H1 (cell line): ENCODE results near the gene EIF1B. TPM values are rescaled to one million over a fixed set of nuclear protein-coding genes. Genes with fewer than 3 reads are reported as not detected.

ENCODE experiments used
- CTCF ChIA-PET: fragments of 300-600 bp; sonication (Branson Sonifier 250); formaldehyde crosslinking; loops from one replicate; lab custom pipeline; 2021; ENCODE audit not compliant: partially characterized antibody; lab: Charles Lee
- POLR2A ChIA-PET: fragments of 300-600 bp; sonication (Branson Sonifier 250); formaldehyde crosslinking; loops from one replicate; lab custom pipeline; 2021; ENCODE audit warnings: inconsistent platforms; ENCODE audit not compliant: partially characterized antibody; lab: Charles Lee
- DNase-seq, 2 experiments: peaks; one replicate each; pipeline versions ENCODE4 v3.0.0 to v3.0.0-alpha.2; 2010 to 2022; ENCODE audit warnings: low spot score in 2 of 2, low read depth in 1 of 2, mixed read lengths in 1 of 2
- FAIRE-seq: peaks from 2 replicates; lab custom pipeline; 2011; peaks lifted over from hg19 to GRCh38; lab: Jason Lieb, UNC
- H2AFZ ChIP-seq: 2 replicates; pipeline ENCODE4 v1.8.1; 2012; ENCODE audit warnings: low read length, inconsistent platforms
- H2AK5ac ChIP-seq: 2 replicates; pipeline ENCODE4 v1.6.1; 2013; ENCODE audit warnings: low read depth, low read length
- H2BK120ac ChIP-seq: replicated peaks from 2 replicates; pipeline ENCODE3; 2013; ENCODE audit warnings: low read depth, low read length, inconsistent platforms
- H2BK12ac ChIP-seq: 2 replicates; pipeline ENCODE4 v1.6.1; 2013; ENCODE audit warnings: low read depth, low read length
- H2BK15ac ChIP-seq: 2 replicates; pipeline ENCODE4 v1.6.1; 2013; ENCODE audit warnings: low read length
- H2BK20ac ChIP-seq: 2 replicates; pipeline ENCODE4 v1.6.1; 2013; ENCODE audit warnings: low read length
- H2BK5ac ChIP-seq: 2 replicates; pipeline ENCODE4 v1.6.1; 2013; ENCODE audit warnings: low read depth, low read length
- H3K14ac ChIP-seq: 2 replicates; pipeline ENCODE4 v1.6.1; 2013; ENCODE audit warnings: inconsistent platforms; ENCODE audit not compliant: insufficient read length
- H3K18ac ChIP-seq: 2 replicates; pipeline ENCODE4 v1.6.1; 2013; ENCODE audit warnings: low read length; ENCODE audit errors: extremely low read depth
- H3K23ac ChIP-seq: 2 replicates; pipeline ENCODE4 v1.6.1; 2013; ENCODE audit warnings: inconsistent platforms; ENCODE audit not compliant: insufficient read length
- H3K23me2 ChIP-seq: 2 replicates; pipeline ENCODE4 v1.6.1; 2013; ENCODE audit warnings: low read depth, low read length
- H3K27ac ChIP-seq: 2 replicates; pipeline ENCODE4 v1.6.1; 2011; ENCODE audit warnings: low read depth, low read length, inconsistent platforms
- H3K27me3 ChIP-seq, 4 experiments: replicated peaks in 1 of 4; 1 replicate in 1 of 4; 2 replicates in 3 of 4; pipeline versions ENCODE4 v1.6.1 to v1.8.1; 2011 to 2013; ENCODE audit warnings: low read length in 3 of 4, mild to moderate bottlenecking in 3 of 4, inconsistent platforms in 2 of 4, mixed read lengths in 2 of 4, moderate library complexity in 1 of 4; ENCODE audit not compliant: control insufficient read depth in 3 of 4, insufficient read depth in 3 of 4; ENCODE audit errors: extremely low read depth in 1 of 4
- H3K36me3 ChIP-seq, 4 experiments: 2 replicates each; pipeline versions ENCODE4 v1.6.1 to v1.8.1; 2011 to 2013; ENCODE audit warnings: mild to moderate bottlenecking in 4 of 4, low read length in 3 of 4, moderate library complexity in 2 of 4, control low read depth in 1 of 4, inconsistent platforms in 1 of 4; ENCODE audit not compliant: insufficient read depth in 4 of 4, control insufficient read depth in 2 of 4
- H3K4ac ChIP-seq: replicated peaks from 2 replicates; pipeline ENCODE3; 2013; ENCODE audit warnings: low read length, low read depth, mixed read lengths, inconsistent platforms; ENCODE audit not compliant: insufficient read length
- H3K4me1 ChIP-seq, 4 experiments: replicated peaks in 1 of 4; 1 replicate in 1 of 4; 2 replicates in 3 of 4; pipeline versions ENCODE4 v1.6.1 to v1.8.1; 2011 to 2013; ENCODE audit warnings: low read length in 3 of 4, inconsistent platforms in 2 of 4, mixed read lengths in 1 of 4; ENCODE audit not compliant: insufficient read depth in 4 of 4, control insufficient read depth in 3 of 4
- H3K4me2 ChIP-seq, 2 experiments: 2 replicates each; pipeline versions ENCODE4 v1.6.1 to v1.8.1; 2011 to 2013; ENCODE audit warnings: low read depth in 2 of 2, low read length in 2 of 2, control low read depth in 1 of 2, inconsistent platforms in 1 of 2, mild to moderate bottlenecking in 1 of 2; ENCODE audit not compliant: insufficient read depth in 1 of 2
- H3K4me3 ChIP-seq, 4 experiments: fragments of 200-600, 300-600 bp in 1 of 4; sonication (generic), shearing (Covaris generic), sonication (Bioruptor Twin) in 1 of 4; 2 replicates each; pipeline versions ENCODE4 v1.5.1 to v1.8.1; 2011 to 2016; ENCODE audit warnings: low read length in 4 of 4, low read depth in 3 of 4, control low read depth in 2 of 4, inconsistent platforms in 2 of 4, mild to moderate bottlenecking in 2 of 4, mixed read lengths in 1 of 4, moderate library complexity in 1 of 4; ENCODE audit not compliant: insufficient read depth in 2 of 4; ENCODE audit errors: extremely low read depth in 1 of 4
- H3K56ac ChIP-seq: replicated peaks from 2 replicates; pipeline ENCODE3; 2013; ENCODE audit warnings: low read depth, mild to moderate bottlenecking, mixed read lengths, low read length, inconsistent platforms; ENCODE audit not compliant: insufficient read length
- H3K79me1 ChIP-seq: 2 replicates; pipeline ENCODE4 v1.6.1; 2013; ENCODE audit warnings: low read depth, low read length, control low read depth
- H3K79me2 ChIP-seq, 2 experiments: 2 replicates each; pipeline versions ENCODE4 v1.6.1 to v1.8.1; 2012 to 2013; ENCODE audit warnings: low read length in 2 of 2, mild to moderate bottlenecking in 2 of 2, inconsistent platforms in 1 of 2; ENCODE audit not compliant: insufficient read depth in 2 of 2, control insufficient read depth in 1 of 2
- H3K9ac ChIP-seq, 4 experiments: replicated peaks in 1 of 4; 1 replicate in 1 of 4; 2 replicates in 3 of 4; pipeline versions ENCODE4 v1.6.1 to v1.8.1; 2011 to 2013; ENCODE audit warnings: low read depth in 3 of 4, low read length in 3 of 4, control low read depth in 2 of 4, mild to moderate bottlenecking in 2 of 4, moderate library complexity in 2 of 4, inconsistent platforms in 1 of 4; ENCODE audit errors: extremely low read depth in 1 of 4
- H3K9me3 ChIP-seq, 2 experiments: 2 replicates each; pipeline versions ENCODE4 v1.6.1 to v1.8.1; 2012 to 2013; ENCODE audit warnings: mild to moderate bottlenecking in 2 of 2, moderate library complexity in 2 of 2, control low read depth in 1 of 2, inconsistent platforms in 1 of 2, low read depth in 1 of 2, low read length in 1 of 2, mixed read lengths in 1 of 2; ENCODE audit not compliant: insufficient read depth in 2 of 2
- H4K20me1 ChIP-seq, 2 experiments: replicated peaks in 1 of 2; 2 replicates each; pipeline versions ENCODE3 to v1.8.1; 2011 to 2013; ENCODE audit warnings: inconsistent platforms in 2 of 2, low read length in 2 of 2, mild to moderate bottlenecking in 1 of 2; ENCODE audit not compliant: insufficient read depth in 2 of 2, control insufficient read depth in 1 of 2
- H4K5ac ChIP-seq: 2 replicates; pipeline ENCODE4 v1.6.1; 2013; ENCODE audit warnings: low read length, low read depth, mixed read lengths, inconsistent platforms; ENCODE audit not compliant: insufficient read length
- H4K8ac ChIP-seq: 2 replicates; pipeline ENCODE4 v1.8.0; 2013; ENCODE audit warnings: mild to moderate bottlenecking, moderate library complexity, low read length, inconsistent platforms; ENCODE audit not compliant: insufficient read depth; ENCODE audit errors: extremely low read depth
- H4K91ac ChIP-seq: replicated peaks from 2 replicates; pipeline ENCODE3; 2013; ENCODE audit warnings: low read length, mixed read lengths, inconsistent platforms; ENCODE audit not compliant: insufficient read length
- CREB1 ChIP-seq: IDR thresholded peaks from 2 replicates; pipeline ENCODE4 v1.6.1; 2012; ENCODE audit warnings: inconsistent platforms
- FOSL1 ChIP-seq: IDR thresholded peaks from 2 replicates; pipeline ENCODE4 v1.6.1; 2011; ENCODE audit warnings: mild to moderate bottlenecking, low read depth, low read length, moderate library complexity; ENCODE audit not compliant: insufficient read depth
- GTF2F1 ChIP-seq: IDR thresholded peaks from 2 replicates; pipeline ENCODE4 v1.6.1; 2012; ENCODE audit warnings: low read depth, low read length, improper control_type of control experiment, borderline replicate concordance
- PHF8 ChIP-seq: fragments of 200-600 bp; sonication (generic); conservative IDR thresholded peaks from 2 replicates; pipeline ENCODE4 v1.7.1; 2012; ENCODE audit warnings: low read depth, mild to moderate bottlenecking, inconsistent platforms, low read length, moderate library complexity
- POLR2AphosphoS5 ChIP-seq: IDR thresholded peaks from 2 replicates; pipeline ENCODE4 v1.6.1; 2011; ENCODE audit warnings: low read depth, low read length
- RBBP5 ChIP-seq: IDR thresholded peaks from 2 replicates; pipeline ENCODE4 v1.7.1; 2012; ENCODE audit warnings: low read depth, mild to moderate bottlenecking, inconsistent platforms, low read length, moderate library complexity, borderline replicate concordance
- SAP30 ChIP-seq: fragments of 300-600 bp; sonication (generic); IDR thresholded peaks from 2 replicates; pipeline ENCODE4 v1.7.1; 2012; ENCODE audit warnings: low read length, moderate library complexity, mild to moderate bottlenecking, inconsistent platforms; ENCODE audit not compliant: insufficient read depth, insufficient replicate concordance
- SIN3A ChIP-seq, 2 experiments: IDR thresholded peaks in 1 of 2; conservative IDR thresholded peaks in 1 of 2; 2 replicates each; pipeline ENCODE4 v1.6.1; 2011 to 2012; ENCODE audit warnings: low read length in 2 of 2, improper control_type of control experiment in 1 of 2, low read depth in 1 of 2, mild to moderate bottlenecking in 1 of 2
- SP2 ChIP-seq: IDR thresholded peaks from 2 replicates; pipeline ENCODE4 v1.6.1; 2012; ENCODE audit warnings: mild to moderate bottlenecking, low read length, inconsistent platforms
- SRF ChIP-seq: IDR thresholded peaks from 2 replicates; pipeline ENCODE4 v1.6.1; 2011; ENCODE audit warnings: mild to moderate bottlenecking, low read depth, low read length, moderate library complexity
- polyA plus RNA-seq, 7 experiments: library from polyadenylated mRNA; depleted of rRNA in 3 of 7; stranded (reverse) in 5 of 7; unstranded in 2 of 7; fragments of >200 nt in 5 of 7; fragments of 200-250 nt in 2 of 7; gene quantifications; 1 replicate in 5 of 7; 2 replicates in 1 of 7; 4 replicates in 1 of 7; pipeline versions ENCODE4 v1.2.1 to v1.2.3, GENCODE V29; 2011 to 2013; ENCODE audit warnings: missing spikeins in 2 of 7, mixed read lengths in 2 of 7
- total RNA-seq: library from RNA; stranded (reverse); fragmentation: NEBNext Ultra II Directional; extraction: Animal tissue kit (Norgen Biotek cat#: 25700); gene quantifications from 2 replicates; pipeline ENCODE4 v1.2.1, GENCODE V29; 2021
- TF ChIP-seq, protein P1 (sequence below): IDR thresholded peaks from 2 replicates; pipeline ENCODE4 v1.6.1; 2012; ENCODE audit warnings: inconsistent platforms
- TF ChIP-seq, protein P2 (sequence below), 3 experiments: IDR thresholded peaks; 1 replicate in 2 of 3; 2 replicates in 1 of 3; pipeline versions ENCODE4 v1.5.1 to v1.6.1; 2011; ENCODE audit warnings: low read length in 3 of 3, mild to moderate bottlenecking in 3 of 3, inconsistent platforms in 2 of 3, low read depth in 1 of 3, moderate library complexity in 1 of 3; ENCODE audit not compliant: insufficient read depth in 1 of 3; ENCODE audit errors: control extremely low read depth in 1 of 3

The EIF1B gene
- total and polyA plus RNA-seq, 2 of the 8 experiments (the other 6 are each of a cell fraction or from before 2014, with no cell fraction given), result 42.4 to 115 TPM

DNA sequence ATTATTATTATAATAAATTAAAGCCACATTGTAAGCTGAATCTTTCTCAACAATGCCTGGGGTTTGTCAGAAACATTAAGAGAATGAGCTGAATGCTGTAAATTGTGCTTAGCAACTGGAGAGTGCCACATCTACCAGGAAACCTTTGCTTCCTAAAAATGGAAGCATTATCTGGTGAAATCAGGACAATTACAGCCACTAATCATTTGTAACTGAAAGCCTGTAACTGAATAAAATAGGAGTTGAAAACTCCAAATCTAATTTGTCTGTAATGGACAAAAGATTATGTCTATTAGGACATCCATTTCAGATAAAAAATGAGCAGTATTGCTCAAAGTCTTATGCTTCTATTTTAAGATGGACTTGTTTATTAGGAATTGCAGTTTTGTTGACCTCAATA is 32.2 kb downstream of the EIF1B start:
- no peak for FAIRE-seq
- no peak overlapping the region for H3K4me3 ChIP-seq

More for the DNA sequence above, 32.2 kb downstream of the EIF1B start:
- ChIA-PET CTCF (interaction anchor here (1.1 to 2.1 kb wide), 2 partner anchors 10 to 25 kb away, joined by 4 read pairs; no protein-coding TSS in a partner anchor), POLR2A (no interaction called here)
- DNase-seq, result no peak
- H4K91ac ChIP-seq, result no peak overlapping the region
- H2BK5ac ChIP-seq, result no peak overlapping the region
- H3K18ac ChIP-seq, result no peak overlapping the region
- H2AK5ac ChIP-seq, result no peak overlapping the region
- no peaks in the 10 kb centered on the region for H3K4me1 ChIP-seq
- no peak overlapping the region for H3K14ac ChIP-seq
- no peak overlapping the region for H3K9ac ChIP-seq
- H3K36me3 ChIP-seq, result no peaks in the 10 kb centered on the region
- H3K23me2 ChIP-seq, result no peaks in the 10 kb centered on the region
- H2AFZ ChIP-seq, result no peak overlapping the region
- no peaks in the 10 kb centered on the region for H3K79me2 ChIP-seq
- no peak for TF ChIP-seq SIN3A (conservative IDR thresholded peaks at IDR 0.05 in 1 of 2, IDR thresholded peaks at IDR 0.05 in 1 of 2; ENCODE audit: low read depth in 1 of 2, low read length in 2 of 2)
- TF ChIP-seq PHF8, result no peak
- TF ChIP-seq, protein P1, sequence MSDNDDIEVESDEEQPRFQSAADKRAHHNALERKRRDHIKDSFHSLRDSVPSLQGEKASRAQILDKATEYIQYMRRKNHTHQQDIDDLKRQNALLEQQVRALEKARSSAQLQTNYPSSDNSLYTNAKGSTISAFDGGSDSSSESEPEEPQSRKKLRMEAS, result no peak
- no peak for TF ChIP-seq POLR2AphosphoS5
- no peak for TF ChIP-seq GTF2F1
- TF ChIP-seq CREB1, result no peak
- TF ChIP-seq, protein P2, sequence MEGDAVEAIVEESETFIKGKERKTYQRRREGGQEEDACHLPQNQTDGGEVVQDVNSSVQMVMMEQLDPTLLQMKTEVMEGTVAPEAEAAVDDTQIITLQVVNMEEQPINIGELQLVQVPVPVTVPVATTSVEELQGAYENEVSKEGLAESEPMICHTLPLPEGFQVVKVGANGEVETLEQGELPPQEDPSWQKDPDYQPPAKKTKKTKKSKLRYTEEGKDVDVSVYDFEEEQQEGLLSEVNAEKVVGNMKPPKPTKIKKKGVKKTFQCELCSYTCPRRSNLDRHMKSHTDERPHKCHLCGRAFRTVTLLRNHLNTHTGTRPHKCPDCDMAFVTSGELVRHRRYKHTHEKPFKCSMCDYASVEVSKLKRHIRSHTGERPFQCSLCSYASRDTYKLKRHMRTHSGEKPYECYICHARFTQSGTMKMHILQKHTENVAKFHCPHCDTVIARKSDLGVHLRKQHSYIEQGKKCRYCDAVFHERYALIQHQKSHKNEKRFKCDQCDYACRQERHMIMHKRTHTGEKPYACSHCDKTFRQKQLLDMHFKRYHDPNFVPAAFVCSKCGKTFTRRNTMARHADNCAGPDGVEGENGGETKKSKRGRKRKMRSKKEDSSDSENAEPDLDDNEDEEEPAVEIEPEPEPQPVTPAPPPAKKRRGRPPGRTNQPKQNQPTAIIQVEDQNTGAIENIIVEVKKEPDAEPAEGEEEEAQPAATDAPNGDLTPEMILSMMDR (IDR thresholded peaks at IDR 0.05; ENCODE audit: control extremely low read depth in 1 of 3, insufficient read depth in 1 of 3, low read depth in 1 of 3, low read length in 3 of 3), result no peak
- TF ChIP-seq SAP30, result no peak
- TF ChIP-seq SP2, result no peak
- no peak for TF ChIP-seq SRF
- TF ChIP-seq RBBP5, result no peak
- no peak for TF ChIP-seq FOSL1
- no peak overlapping the region for H3K4ac ChIP-seq
- no peak overlapping the region for H4K5ac ChIP-seq
- H3K79me1 ChIP-seq, result no peaks in the 10 kb centered on the region
- H2BK15ac ChIP-seq, result no peak overlapping the region
- no peak overlapping the region for H3K23ac ChIP-seq
- no peak overlapping the region for H3K27ac ChIP-seq
- no peaks in the 10 kb centered on the region for H4K20me1 ChIP-seq
- no peak overlapping the region for H3K4me2 ChIP-seq
- no peak overlapping the region for H4K8ac ChIP-seq
- no peaks in the 10 kb centered on the region for H3K27me3 ChIP-seq
- H2BK20ac ChIP-seq, result no peak overlapping the region
- no peak overlapping the region for H2BK120ac ChIP-seq
- no peak overlapping the region for H3K56ac ChIP-seq
- H2BK12ac ChIP-seq, result no peak overlapping the region
- no peaks in the 10 kb centered on the region for H3K9me3 ChIP-seq
